HepG2 (cell line): Measurements from ENCODE around the gene PGPEP1. TPM values are rescaled to one million over a fixed set of nuclear protein-coding genes. Genes with fewer than 3 reads are reported as not detected.

Experiments used
- AGO1 ChIP-seq: fragments of 200-400 bp; formaldehyde crosslinking; IDR thresholded peaks from 2 replicates; pipeline ENCODE4 v1.6.1; 2017; ENCODE audit warnings: mild to moderate bottlenecking, low read depth, low read length, moderate library complexity; ENCODE audit not compliant: poor library complexity, severe bottlenecking
- CEBPB ChIP-seq: IDR thresholded peaks from 2 replicates; pipeline ENCODE4 v1.6.1; 2011; ENCODE audit warnings: low read depth, low read length, improper control_type of control experiment, borderline replicate concordance
- CREB1 ChIP-seq, 2 experiments: fragments of 450-650 bp in 1 of 2; IDR thresholded peaks; 2 replicates each; pipeline ENCODE4 v1.6.1; 2016 to 2017; ENCODE audit warnings: control low read depth in 1 of 2, mild to moderate bottlenecking in 1 of 2, missing compliant biosample characterization in 1 of 2, missing genetic modification characterization in 1 of 2
- DNMT1 ChIP-seq: sonication (generic); formaldehyde crosslinking; IDR thresholded peaks from 2 replicates; pipeline ENCODE4 v1.5.1; 2020; ENCODE audit warnings: mild to moderate bottlenecking, missing genetic modification reagents
- FOXP4 ChIP-seq: sonication (generic); formaldehyde crosslinking; IDR thresholded peaks from 2 replicates; pipeline ENCODE4 v1.4.0; 2020; ENCODE audit warnings: missing genetic modification reagents
- GABPB1 ChIP-seq: IDR thresholded peaks from 2 replicates; pipeline ENCODE4 v1.6.1; 2016; ENCODE audit warnings: mild to moderate bottlenecking, missing genetic modification reagents, moderate library complexity, missing compliant biosample characterization
- KAT2B ChIP-seq: fragments of 150-350 bp; IDR thresholded peaks from 2 replicates; pipeline ENCODE4 v1.6.1; 2014; ENCODE audit warnings: low read depth, low read length, borderline replicate concordance
- MEF2D ChIP-seq: sonication (generic); formaldehyde crosslinking; IDR thresholded peaks from 2 replicates; pipeline ENCODE4 v1.5.1; 2020; ENCODE audit warnings: mild to moderate bottlenecking, missing genetic modification reagents
- RFX5 ChIP-seq: IDR thresholded peaks from 2 replicates; pipeline ENCODE4 v1.6.1; 2011; ENCODE audit warnings: low read depth, low read length, improper control_type of control experiment
- TCF7 ChIP-seq: sonication (generic); IDR thresholded peaks from 2 replicates; pipeline ENCODE4 v1.6.1; 2016; ENCODE audit warnings: antibody characterized with exemption, low read depth
- ZBTB20 ChIP-seq: sonication (generic); formaldehyde crosslinking; IDR thresholded peaks from 2 replicates; pipeline ENCODE4 v1.8.1; 2023; ENCODE audit warnings: missing genetic modification reagents, low read depth, mild to moderate bottlenecking, borderline replicate concordance
- ZFAT ChIP-seq: sonication (generic); formaldehyde crosslinking; conservative IDR thresholded peaks from 2 replicates; pipeline ENCODE4 v1.8.1; 2023; ENCODE audit warnings: missing genetic modification reagents, inconsistent platforms
- ZKSCAN8 ChIP-seq: IDR thresholded peaks from 2 replicates; pipeline ENCODE4 v1.6.1; 2016; ENCODE audit warnings: borderline replicate concordance, missing genetic modification reagents, missing compliant biosample characterization
- ZNF230 ChIP-seq: sonication (generic); formaldehyde crosslinking; IDR thresholded peaks from 2 replicates; pipeline ENCODE4 v1.4.0; 2020; ENCODE audit warnings: mild to moderate bottlenecking, missing genetic modification reagents
- ZNF460 ChIP-seq: sonication (generic); formaldehyde crosslinking; IDR thresholded peaks from 2 replicates; pipeline ENCODE4 v1.5.1; 2020; ENCODE audit warnings: missing genetic modification reagents, mild to moderate bottlenecking, borderline replicate concordance
- polyA plus RNA-seq, 8 experiments: library from polyadenylated mRNA; depleted of rRNA in 3 of 8; stranded (reverse) in 7 of 8; unstranded in 1 of 8; fragments of >200 nt; fragmentation: Illumina TruSeq in 4 of 8; extraction: Trizol in 4 of 8; gene quantifications; 2 replicates each; pipeline versions ENCODE4 v1.2.1 to v1.2.3, GENCODE V29; 2011 to 2016; ENCODE audit warnings: low read depth in 4 of 8, missing spikeins in 1 of 8, mixed read lengths in 1 of 8; ENCODE audit not compliant: insufficient read depth in 1 of 8
- total RNA-seq, 5 experiments: library from RNA; depleted of rRNA; stranded (reverse); fragments of >200 nt; fragmentation: Illumina TruSeq; extraction: Trizol; gene quantifications; 2 replicates each; pipeline ENCODE4 v1.2.3, GENCODE V29; 2016; ENCODE audit warnings: low read depth in 1 of 5
- TF ChIP-seq, protein P1 (sequence below): IDR thresholded peaks from 2 replicates; pipeline ENCODE4 v1.6.1; 2016; ENCODE audit warnings: missing compliant biosample characterization, missing genetic modification reagents, borderline replicate concordance
- TF ChIP-seq, protein P2 (sequence below): IDR thresholded peaks from 2 replicates; pipeline ENCODE4 v1.6.1; 2016
- TF ChIP-seq, protein P3 (sequence below): sonication (generic); formaldehyde crosslinking; IDR thresholded peaks from 2 replicates; pipeline ENCODE4 v1.4.0; 2020; ENCODE audit warnings: mild to moderate bottlenecking, missing genetic modification reagents
- TF ChIP-seq, protein P4 (sequence below): IDR thresholded peaks from 2 replicates; pipeline ENCODE4 v1.6.1; 2016; ENCODE audit warnings: low read depth, borderline replicate concordance

PGPEP1 gene
- total and polyA plus RNA-seq, 2 of the 13 experiments (the other 11 are each of a cell fraction or from before 2014, with no cell fraction given), result 53.1 to 56.6 TPM

GRCh38 chr19:18364826-18365528 lies 24.6 kb downstream of the PGPEP1 start (continued):
- TF ChIP-seq, protein P1, sequence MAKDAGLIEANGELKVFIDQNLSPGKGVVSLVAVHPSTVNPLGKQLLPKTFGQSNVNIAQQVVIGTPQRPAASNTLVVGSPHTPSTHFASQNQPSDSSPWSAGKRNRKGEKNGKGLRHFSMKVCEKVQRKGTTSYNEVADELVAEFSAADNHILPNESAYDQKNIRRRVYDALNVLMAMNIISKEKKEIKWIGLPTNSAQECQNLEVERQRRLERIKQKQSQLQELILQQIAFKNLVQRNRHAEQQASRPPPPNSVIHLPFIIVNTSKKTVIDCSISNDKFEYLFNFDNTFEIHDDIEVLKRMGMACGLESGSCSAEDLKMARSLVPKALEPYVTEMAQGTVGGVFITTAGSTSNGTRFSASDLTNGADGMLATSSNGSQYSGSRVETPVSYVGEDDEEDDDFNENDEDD, result no peak
- TF ChIP-seq AGO1 (no peak), KAT2B (no peak), DNMT1 (CRISPR knock-in tag) (no peak), ZBTB20 (CRISPR knock-in tag) (no peak), ZNF230 (no peak), ZFAT (CRISPR knock-in tag) (no peak), FOXP4 (CRISPR knock-in tag) (peak; percentile 93), MEF2D (CRISPR knock-in tag) (peak; percentile 48; the same call in 1 of the 2 replicates), GABPB1 (CRISPR knock-in tag) (peak; percentile 67), RFX5 (0 out of 2 replicates have a peak, but pooled peaks have one; percentile 32), ZNF460 (no peak), CREB1 (IDR thresholded peaks at IDR 0.05) (peak; percentile 88), CREB1 (CRISPR knock-in tag; IDR thresholded peaks at IDR 0.05) (peak; percentile 91), TCF7 (peak; percentile 56), CEBPB (peak; percentile 90; the same call in 1 of the 2 replicates), ZKSCAN8 (CRISPR knock-in tag) (0 out of 2 replicates have a peak, but pooled peaks have one; percentile 43)
- TF ChIP-seq, protein P2, sequence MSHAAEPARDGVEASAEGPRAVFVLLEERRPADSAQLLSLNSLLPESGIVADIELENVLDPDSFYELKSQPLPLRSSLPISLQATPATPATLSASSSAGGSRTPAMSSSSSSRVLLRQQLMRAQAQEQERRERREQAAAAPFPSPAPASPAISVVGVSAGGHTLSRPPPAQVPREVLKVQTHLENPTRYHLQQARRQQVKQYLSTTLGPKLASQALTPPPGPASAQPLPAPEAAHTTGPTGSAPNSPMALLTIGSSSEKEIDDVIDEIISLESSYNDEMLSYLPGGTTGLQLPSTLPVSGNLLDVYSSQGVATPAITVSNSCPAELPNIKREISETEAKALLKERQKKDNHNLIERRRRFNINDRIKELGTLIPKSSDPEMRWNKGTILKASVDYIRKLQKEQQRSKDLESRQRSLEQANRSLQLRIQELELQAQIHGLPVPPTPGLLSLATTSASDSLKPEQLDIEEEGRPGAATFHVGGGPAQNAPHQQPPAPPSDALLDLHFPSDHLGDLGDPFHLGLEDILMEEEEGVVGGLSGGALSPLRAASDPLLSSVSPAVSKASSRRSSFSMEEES (CRISPR knock-in tag), result peak; percentile 98
- TF ChIP-seq, protein P3, sequence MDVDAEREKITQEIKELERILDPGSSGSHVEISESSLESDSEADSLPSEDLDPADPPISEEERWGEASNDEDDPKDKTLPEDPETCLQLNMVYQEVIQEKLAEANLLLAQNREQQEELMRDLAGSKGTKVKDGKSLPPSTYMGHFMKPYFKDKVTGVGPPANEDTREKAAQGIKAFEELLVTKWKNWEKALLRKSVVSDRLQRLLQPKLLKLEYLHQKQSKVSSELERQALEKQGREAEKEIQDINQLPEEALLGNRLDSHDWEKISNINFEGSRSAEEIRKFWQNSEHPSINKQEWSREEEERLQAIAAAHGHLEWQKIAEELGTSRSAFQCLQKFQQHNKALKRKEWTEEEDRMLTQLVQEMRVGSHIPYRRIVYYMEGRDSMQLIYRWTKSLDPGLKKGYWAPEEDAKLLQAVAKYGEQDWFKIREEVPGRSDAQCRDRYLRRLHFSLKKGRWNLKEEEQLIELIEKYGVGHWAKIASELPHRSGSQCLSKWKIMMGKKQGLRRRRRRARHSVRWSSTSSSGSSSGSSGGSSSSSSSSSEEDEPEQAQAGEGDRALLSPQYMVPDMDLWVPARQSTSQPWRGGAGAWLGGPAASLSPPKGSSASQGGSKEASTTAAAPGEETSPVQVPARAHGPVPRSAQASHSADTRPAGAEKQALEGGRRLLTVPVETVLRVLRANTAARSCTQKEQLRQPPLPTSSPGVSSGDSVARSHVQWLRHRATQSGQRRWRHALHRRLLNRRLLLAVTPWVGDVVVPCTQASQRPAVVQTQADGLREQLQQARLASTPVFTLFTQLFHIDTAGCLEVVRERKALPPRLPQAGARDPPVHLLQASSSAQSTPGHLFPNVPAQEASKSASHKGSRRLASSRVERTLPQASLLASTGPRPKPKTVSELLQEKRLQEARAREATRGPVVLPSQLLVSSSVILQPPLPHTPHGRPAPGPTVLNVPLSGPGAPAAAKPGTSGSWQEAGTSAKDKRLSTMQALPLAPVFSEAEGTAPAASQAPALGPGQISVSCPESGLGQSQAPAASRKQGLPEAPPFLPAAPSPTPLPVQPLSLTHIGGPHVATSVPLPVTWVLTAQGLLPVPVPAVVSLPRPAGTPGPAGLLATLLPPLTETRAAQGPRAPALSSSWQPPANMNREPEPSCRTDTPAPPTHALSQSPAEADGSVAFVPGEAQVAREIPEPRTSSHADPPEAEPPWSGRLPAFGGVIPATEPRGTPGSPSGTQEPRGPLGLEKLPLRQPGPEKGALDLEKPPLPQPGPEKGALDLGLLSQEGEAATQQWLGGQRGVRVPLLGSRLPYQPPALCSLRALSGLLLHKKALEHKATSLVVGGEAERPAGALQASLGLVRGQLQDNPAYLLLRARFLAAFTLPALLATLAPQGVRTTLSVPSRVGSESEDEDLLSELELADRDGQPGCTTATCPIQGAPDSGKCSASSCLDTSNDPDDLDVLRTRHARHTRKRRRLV (CRISPR knock-in tag), result no peak
- TF ChIP-seq, protein P4, sequence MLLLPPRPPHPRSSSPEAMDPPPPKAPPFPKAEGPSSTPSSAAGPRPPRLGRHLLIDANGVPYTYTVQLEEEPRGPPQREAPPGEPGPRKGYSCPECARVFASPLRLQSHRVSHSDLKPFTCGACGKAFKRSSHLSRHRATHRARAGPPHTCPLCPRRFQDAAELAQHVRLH (CRISPR knock-in tag), result peak; percentile 21; the same call in 1 of the 2 replicates
